Endometrial microvascular endothelial cells (primary cell): ENCODE measurements around the gene FAM43A. TPM values are rescaled to one million over a fixed set of nuclear protein-coding genes. Genes with fewer than 3 reads are reported as not detected.

Source experiments
- in situ Hi-C: cut with HindIII; loops from 2 replicates; pipeline ENCODE4 v1.10.0; 2017; ENCODE audit warnings: low sequenced_read_pairs, low pct_unique_long_range_greater_than_20kb; ENCODE audit errors: inconsistent ontology term
- total RNA-seq: library from RNA; depleted of rRNA; stranded (reverse); fragments of >200 nt; gene quantifications from one replicate; pipeline ENCODE4 v1.2.3, GENCODE V29; 2015; ENCODE audit errors: inconsistent ontology term

The FAM43A gene
- total RNA-seq, 1 donor from 2014 or later: 261 TPM

DNA sequence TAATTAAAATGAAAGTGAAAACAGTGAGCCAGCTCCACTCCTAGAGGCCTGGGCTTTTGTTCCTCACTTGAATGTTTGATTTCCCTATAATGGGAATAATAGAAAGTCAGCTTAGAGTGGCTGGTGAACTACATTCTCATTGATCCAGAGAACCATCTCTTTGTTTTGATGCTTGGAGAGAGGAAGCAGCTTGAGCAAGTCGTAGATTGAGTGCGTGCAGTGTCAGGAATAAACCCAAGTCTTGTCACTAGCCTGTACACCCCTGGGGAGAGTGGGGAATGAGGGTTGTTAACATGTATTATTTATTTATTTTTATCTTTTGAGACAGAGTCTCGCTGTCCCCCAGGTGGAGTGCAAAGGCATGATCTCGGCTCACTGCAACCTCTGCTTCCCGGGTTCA is 12.8 kb upstream of the FAM43A start:
- in situ Hi-C loops: no loop called here

DNA sequence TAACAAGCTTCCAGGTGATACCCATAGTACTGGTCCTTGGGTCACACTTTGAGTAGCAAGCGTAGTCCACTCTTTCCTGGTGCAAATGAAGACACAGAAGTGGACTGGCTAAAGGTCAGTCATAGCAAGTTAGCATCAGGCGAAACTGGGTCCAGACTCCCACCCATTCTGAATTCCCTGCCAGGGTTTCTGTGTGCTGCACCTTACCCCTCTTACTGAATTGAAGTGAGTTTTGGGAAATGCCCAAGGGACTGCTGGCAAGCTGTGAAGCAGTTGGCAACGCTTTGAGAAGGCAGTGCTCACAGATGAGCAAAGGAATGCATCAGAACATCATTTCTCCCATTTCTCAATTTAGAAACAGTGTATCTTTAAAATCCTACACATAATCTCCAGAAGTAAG is 11.9 kb upstream of the FAM43A start:
- in situ Hi-C loops: no loop called here

DNA sequence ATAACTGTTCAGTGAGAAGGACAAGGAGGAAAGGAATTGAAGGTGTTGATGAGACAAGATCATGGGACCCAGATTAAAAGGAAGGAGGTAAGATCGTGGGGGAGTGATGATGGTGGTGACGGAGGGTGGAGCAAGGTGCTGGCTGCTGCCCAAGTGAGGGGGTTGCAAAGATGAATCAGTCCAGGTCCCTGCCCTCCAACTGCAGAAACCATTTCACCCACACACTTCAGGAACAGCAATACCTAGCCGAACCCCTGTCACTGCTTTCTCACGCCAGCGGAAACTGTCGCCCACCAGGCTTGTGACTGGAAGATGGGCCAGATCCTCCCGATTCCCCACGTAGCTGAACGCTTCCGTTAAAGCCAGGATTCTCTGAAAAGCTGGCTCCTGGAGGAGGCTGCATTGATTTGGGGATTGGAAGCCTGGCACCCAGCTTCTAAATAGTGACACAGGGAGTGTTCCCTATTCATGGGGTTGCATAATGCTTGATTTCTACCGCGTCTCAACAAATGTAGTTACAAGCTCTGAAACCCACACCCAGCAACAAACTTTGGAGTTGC is 10.5 kb upstream of the FAM43A start:
- in situ Hi-C loops: loop anchor here (25.0 kb wide), 1 partner anchor 187 kb away; no protein-coding TSS in a partner anchor

DNA sequence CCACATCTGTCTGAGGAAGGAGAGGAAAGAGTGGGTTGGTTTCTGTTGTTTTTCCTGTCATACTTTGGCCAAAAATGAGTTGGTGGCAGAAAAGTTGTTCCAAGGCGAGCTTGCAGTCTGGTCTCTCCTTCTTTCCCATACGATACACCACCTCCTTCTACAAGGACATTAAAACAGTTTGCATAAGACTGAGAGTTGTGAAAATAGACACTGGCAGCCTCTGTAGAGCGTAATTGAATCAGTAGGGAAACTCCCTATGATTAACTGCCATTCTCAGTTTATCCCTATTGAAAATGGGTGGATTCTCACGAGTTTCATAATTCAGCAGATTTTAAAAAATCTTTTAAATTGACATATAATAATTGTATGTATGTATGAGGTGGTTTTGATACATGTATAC is 10.0 kb upstream of the FAM43A start:
- in situ Hi-C loops: loop anchor here (25.0 kb wide), 1 partner anchor 187 kb away; no protein-coding TSS in a partner anchor

DNA sequence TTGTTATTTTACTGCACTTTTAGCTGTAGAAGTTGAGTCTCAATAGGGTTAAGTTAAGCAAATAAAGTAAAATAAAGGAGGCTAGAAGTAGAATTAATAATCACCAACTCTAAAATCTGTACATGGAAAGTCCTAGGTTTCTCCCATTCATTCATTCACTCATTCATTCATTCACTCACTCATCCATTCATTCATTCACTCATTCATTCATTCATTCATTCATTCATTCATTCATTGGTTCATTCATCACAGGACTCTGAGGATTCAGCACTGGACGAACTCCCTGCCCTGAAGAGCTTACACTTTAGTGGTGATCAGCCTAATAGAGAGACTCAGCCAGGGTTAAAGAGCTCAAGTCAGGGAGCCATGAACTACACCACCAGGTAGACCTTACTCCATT is 9.2 kb upstream of the FAM43A start:
- in situ Hi-C loops: loop anchor here (25.0 kb wide), 1 partner anchor 186 kb away; no protein-coding TSS in a partner anchor

DNA sequence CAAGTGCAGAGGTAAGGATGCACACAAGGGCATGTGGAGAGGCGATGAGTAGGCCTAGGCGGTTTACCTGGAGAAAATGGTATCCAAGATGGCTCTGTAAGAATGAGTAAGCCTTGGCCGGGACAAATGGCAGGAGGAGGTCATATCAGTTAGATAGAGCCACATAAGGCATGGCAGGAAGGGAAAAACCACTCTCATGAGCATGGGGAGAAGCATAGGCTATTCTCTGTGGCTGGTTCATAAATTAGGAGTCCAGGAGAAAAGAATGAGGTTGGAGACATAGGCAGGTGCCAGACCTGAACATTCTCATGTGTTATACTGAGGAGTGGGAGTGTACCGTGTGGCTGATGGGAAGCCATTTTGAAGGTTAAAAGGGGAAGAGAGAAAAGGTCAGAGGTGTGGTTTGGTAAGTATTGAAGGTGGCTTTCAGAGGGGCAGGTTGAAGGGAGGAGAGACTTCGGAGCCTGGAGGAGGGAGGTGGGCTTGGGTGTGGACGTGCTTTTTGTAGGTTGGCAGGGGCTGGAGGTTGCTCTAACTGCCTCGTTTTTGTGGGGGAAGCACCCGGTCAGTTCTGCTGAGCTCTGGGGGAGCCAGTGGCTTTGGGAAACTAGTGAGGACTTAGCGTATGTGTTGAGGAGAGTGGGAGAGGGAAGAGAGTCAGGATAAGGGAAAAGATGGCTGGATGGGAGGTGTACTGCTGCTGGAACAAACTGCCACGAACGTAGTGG is 4.6 kb upstream of the FAM43A start:
- in situ Hi-C loops: loop anchor here (10.0 to 25.0 kb wide), 2 partner anchors 181 to 574 kb away; no protein-coding TSS in a partner anchor

DNA sequence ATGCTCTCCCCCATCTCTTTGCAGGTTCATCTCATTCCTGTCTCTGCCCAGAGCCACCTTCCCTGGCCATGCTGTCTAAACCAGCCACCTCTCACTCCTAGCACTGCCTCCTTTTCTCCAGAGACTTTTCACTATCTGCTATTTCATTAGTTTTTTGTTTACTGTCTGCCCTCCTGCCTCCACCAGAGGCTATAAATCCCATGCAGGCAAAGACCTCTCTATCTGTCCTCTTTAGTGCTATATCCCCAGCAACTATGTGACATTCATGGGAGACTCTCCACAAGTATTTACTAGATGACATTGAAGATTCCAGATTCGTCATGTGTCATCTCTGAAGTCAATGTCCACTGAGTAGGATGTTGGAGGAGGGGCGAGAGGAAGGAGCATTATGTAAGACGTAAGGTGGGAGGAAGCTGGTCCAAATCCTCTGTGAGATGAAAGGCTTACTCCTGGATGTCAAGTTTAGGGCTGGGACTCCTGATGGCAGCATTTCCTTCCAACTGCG is 3.4 kb upstream of the FAM43A start:
- in situ Hi-C loops: loop anchor here (10.0 to 25.0 kb wide), 2 partner anchors 180 to 573 kb away; no protein-coding TSS in a partner anchor

DNA sequence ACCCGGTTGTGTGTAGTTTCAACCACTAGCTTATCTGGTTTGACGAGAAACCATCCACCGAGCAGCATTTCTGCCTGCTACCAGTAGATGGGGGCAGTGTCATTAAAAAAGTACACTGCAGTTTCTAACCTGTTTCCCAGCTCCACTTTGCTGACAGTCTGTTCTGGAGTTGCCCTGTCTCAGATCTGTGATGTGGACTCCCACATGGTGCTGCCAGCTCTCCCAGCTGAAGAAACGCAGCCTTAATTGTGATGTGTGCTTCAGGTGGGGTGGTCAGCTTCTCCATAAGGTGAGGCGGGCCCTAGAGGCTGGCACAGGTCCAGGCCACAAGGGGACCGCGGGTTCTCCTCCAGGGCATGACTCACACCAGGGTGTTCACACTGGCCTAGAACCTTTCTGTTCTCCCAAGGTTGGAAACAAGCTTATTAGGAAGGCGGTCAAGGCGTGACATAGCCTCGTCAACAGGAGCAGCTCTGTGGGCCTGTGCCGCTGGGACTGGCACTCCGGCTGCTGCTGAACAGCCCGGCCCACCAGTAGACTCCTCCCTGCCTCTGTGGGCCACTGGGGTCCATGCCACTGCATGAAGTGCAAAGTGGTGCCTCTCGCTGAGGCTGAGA is 2.9 kb upstream of the FAM43A start:
- in situ Hi-C loops: loop anchor here (10.0 to 25.0 kb wide), 2 partner anchors 179 to 572 kb away; no protein-coding TSS in a partner anchor

DNA sequence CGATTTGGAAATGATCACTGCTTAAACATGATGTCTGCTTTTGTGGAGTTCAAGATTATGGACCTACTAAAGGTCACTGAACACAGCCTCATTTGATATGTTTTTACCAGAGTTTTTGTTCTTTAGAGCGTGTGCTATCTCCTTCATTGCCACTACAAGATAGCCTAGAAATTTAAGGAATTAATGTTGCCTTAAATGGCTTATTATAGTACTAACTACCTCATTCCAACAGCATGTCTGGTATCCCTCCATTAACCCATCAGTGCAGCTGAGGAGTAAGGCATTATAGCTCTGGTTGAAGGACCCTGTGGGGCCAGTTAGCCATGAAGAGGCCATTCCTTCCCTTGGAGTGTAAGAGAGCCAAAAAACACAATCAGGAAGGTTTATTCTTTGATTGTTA is 2.3 kb upstream of the FAM43A start:
- in situ Hi-C loops: loop anchor here (10.0 to 25.0 kb wide), 2 partner anchors 179 to 571 kb away; no protein-coding TSS in a partner anchor

DNA sequence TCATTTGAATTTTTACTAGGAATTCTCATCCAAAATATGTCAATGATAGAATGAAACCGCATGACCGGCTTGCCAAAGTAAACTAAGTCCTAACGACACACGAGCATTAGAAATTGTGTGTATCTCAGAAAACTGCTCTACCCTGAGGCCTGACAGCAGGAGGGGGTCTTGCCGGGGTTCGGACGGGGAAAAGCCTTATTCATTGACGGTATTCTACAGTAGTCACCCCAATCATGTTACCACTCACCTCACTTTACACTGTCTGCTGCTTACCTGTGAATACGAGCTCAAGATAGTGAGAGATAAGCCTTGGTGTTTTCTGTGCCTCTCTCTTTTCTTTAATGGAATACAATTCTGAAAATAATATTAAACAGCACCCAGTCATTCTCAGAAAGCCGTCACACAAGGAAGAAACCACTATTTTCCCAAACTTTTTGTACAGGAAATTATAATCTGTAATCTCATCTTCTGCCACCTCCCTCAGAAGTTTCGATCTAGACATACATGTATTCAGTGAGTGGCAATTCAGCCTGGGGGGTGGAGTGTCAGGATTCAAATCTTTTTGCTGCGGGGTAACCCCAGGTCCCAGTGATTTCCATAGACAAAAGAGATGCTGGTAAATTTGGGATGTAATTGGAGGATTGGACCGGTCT is 492 bp upstream of the FAM43A start:
- in situ Hi-C loops: loop anchor here (10.0 to 25.0 kb wide), 2 partner anchors 177 to 570 kb away; no protein-coding TSS in a partner anchor

DNA sequence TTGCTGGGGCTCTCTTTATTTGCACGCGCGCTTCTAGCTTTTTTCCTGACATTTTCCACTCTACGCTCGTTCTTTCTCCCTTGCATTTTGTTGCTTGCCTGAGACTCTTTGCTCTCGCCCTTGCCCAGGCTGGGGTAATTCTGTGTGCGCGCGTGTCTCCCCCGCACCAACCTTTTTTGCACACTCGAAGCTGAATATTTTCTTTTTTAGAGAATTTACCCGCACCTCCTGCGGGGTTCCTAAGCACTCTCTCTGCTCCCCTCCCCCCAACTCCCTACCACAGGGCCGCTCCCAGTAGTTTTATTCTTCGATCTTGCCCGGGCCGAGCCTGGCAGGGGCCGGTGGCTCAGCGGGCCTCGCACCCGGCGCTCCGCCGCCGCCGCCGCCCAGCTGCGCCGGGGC is 732 bp downstream of the FAM43A start:
- in situ Hi-C loops: loop anchor here (10.0 to 25.0 kb wide), 2 partner anchors 176 to 568 kb away; no protein-coding TSS in a partner anchor

DNA sequence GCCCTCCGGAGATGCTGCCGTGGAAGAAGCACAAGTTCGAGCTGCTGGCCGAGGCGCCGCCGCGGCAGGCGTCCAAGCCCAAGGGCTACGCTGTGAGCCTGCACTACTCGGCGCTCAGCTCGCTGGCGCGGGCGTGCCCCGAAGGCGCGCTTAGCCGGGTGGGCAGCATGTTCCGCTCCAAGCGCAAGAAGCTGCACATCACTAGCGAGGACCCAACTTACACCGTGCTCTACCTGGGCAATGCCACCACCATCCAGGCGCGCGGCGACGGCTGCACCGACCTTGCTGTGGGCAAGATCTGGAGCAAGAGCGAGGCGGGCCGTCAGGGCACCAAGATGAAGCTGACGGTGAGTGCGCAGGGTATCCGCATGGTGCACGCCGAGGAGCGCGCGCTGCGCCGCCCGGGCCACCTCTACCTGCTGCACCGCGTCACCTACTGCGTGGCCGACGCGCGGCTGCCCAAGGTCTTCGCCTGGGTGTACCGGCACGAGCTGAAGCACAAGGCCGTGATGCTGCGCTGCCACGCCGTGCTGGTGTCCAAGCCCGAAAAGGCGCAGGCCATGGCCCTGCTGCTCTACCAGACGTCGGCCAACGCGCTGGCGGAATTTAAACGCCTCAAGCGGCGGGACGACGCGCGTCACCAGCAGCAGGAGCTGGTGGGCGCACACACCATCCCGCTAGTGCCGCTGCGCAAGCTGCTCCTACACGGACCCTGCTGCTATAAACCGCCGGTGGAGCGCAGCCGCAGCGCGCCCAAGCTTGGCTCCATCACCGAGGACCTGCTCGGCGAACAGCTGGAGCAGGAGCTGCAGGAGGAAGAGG is 1.3 kb downstream of the FAM43A start:
- in situ Hi-C loops: loop anchor here (10.0 to 25.0 kb wide), 2 partner anchors 175 to 568 kb away; no protein-coding TSS in a partner anchor

DNA sequence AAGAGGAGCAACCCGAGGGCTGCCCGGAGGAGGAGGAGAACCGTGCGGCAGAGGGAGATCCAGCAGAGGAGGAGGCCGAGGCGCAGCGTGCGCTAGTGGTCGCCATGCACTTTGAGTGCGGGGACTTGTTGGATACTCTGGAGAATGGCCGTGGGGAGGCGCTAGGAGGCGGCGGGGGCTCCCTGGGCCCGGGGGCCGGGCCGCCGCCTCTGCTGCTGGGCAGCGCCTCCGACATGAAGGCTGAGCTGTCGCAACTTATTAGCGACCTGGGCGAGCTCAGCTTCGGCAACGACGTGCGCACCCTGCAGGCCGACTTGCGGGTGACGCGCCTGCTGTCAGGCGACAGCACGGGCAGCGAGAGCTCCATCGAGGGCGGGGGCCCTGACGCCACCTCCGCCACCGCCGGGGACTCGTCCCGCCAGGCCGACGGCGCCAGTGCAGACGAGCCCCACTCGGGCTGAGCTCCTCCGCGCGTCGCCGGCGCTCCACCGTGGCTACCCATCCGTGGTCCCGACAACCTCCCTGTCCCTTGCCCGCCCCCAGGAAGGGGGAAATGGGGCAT is 2.0 kb downstream of the FAM43A start:
- in situ Hi-C loops: loop anchor here (10.0 to 25.0 kb wide), 2 partner anchors 175 to 567 kb away; no protein-coding TSS in a partner anchor

DNA sequence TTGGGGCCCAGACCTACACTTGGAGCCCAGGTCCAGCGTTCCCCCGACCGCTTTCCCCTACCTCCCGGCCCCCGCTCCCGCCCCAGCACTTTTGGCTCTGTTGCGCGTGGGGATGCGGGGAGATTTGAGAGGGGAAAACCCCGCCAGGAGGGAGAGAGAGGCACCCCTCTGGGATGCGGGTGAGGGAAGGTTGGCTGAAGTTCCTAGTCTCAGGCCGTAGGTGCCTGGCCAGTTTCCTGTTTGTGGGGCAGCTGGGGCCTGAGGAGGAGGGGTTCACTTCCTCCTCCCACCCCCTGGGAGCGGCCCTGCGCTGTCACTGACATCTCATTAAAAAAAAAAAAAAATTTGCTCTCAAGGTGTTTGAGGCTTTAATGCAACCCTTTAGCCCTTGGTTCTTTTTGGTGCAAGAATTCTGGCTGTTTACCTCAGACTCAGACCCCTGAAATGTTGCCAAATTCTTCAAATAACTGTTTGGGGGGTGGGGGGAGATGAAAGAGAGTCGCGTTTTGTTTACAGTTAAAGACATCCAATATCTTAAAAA is 2.6 kb downstream of the FAM43A start:
- in situ Hi-C loops: loop anchor here (10.0 to 25.0 kb wide), 2 partner anchors 174 to 567 kb away; no protein-coding TSS in a partner anchor

DNA sequence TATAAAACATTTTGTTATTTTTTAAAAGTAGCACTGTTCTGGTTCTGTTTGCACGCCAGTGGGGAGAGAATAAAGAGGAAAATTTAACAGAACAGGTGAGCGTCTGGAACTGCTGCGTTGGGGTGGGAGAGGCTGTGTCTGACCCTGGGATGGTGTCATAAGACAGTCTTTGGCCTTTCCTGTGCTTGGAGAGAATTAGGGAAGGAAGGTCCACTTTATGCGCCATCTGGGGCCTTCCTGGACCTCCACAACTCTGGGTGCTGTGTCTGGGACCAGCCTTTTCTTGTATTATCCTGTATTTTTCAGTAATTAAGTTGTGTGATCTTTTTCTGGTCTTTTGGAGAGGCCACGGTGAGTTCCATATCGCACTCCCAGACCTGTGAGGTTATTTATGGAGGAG is 3.3 kb downstream of the FAM43A start:
- in situ Hi-C loops: loop anchor here (10.0 to 25.0 kb wide), 2 partner anchors 173 to 566 kb away; no protein-coding TSS in a partner anchor

DNA sequence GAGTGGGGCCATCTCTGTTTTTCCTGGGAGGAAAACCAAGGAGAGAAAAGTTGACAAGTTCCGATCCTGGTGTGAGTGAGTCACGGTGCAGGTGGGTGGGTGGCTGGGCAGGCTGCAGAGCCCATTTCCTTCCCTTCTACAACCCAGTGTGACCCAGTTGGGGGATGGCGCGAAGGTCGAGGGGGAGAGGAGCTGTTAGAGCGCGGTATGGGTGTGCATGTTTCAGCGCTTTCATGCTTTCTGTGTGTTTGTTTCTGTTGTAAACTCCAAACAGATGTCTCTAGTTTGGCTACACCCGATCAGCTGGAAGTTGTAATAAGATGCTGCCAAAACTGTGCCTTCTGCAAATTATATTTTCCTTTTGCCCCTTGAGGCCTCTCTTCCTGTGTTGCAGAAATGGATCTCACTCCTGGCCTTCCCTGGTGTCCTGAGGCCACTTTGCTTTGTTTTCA is 3.8 kb downstream of the FAM43A start:
- in situ Hi-C loops: loop anchor here (10.0 to 25.0 kb wide), 2 partner anchors 173 to 565 kb away; no protein-coding TSS in a partner anchor
